ENCODE results near the gene MTO1. TPM values are rescaled to one million over a fixed set of nuclear protein-coding genes. Genes with fewer than 3 reads are reported as not detected.

Gene MTO1
- total and polyA plus RNA-seq, 3 donors from 2014 or later = 35.4 to 52.0 (median 37.0) TPM

GRCh38 chr6:73477407-73477806 lies 15.9 kb downstream of the MTO1 start:
- TF ChIP-seq CTCF (IDR thresholded peaks at IDR 0.05) = no peak
- TF ChIP-seq POLR2A (IDR thresholded peaks at IDR 0.05) = no peak
- intact Hi-C loops (cut with DNase I; ENCODE audit: low total_unique reads) = no loop called here
- 93 to 98% methylated on average over 4 of the region's 4 CpGs for WGBS, 2 donors
- no peak for DNase-seq
- no peaks in the 10 kb centered on the region for H3K4me1 ChIP-seq
- H3K36me3 ChIP-seq (ENCODE audit: low read depth, missing control alignments) = no peaks in the 10 kb centered on the region
- no peak overlapping the region for H3K4me3 ChIP-seq
- no peaks in the 10 kb centered on the region for H3K9me3 ChIP-seq
- no peaks in the 10 kb centered on the region for H3K27me3 ChIP-seq
- H3K27ac ChIP-seq = no peak overlapping the region

- Histone ChIP-seq H3K27ac (no peak overlapping the region), H3K36me3 (ENCODE audit: low read depth, missing control alignments) (no peaks in the 10 kb centered on the region), H3K27me3 (no peaks in the 10 kb centered on the region), H3K4me3 (no peak overlapping the region), H3K4me1 (no peaks in the 10 kb centered on the region), H3K9me3 (no peaks in the 10 kb centered on the region)
- WGBS, 2 donors = 90% methylated on average over 12 of the region's 12 CpGs
- no peak for DNase-seq
- intact Hi-C loops (cut with DNase I; ENCODE audit: low total_unique reads) = no loop called here
- TF ChIP-seq CTCF (IDR thresholded peaks at IDR 0.05) (no peak), POLR2A (IDR thresholded peaks at IDR 0.05) (no peak)
Measured at GRCh38 chr6:73481969-73482368, 20.4 kb downstream of the MTO1 start.

- no peaks in the 10 kb centered on the region for H3K4me1 ChIP-seq
Measured at GRCh38 chr6:73484438-73484837, 22.9 kb downstream of the MTO1 start.

GRCh38 chr6:73487473-73487872 lies 25.9 kb downstream of the MTO1 start:
- intact Hi-C loops (cut with DNase I; ENCODE audit: low total_unique reads) = no loop called here
- H3K36me3 ChIP-seq (ENCODE audit: low read depth, missing control alignments) = no peaks in the 10 kb centered on the region
- no peaks in the 10 kb centered on the region for H3K27me3 ChIP-seq
- TF ChIP-seq POLR2A (IDR thresholded peaks at IDR 0.05) (no peak), CTCF (IDR thresholded peaks at IDR 0.05) (no peak)
- 89 to 96% methylated on average over 7 of the region's 7 CpGs for WGBS, 2 donors
- no peak overlapping the region for H3K27ac ChIP-seq
- no peaks in the 10 kb centered on the region for H3K9me3 ChIP-seq
- H3K4me3 ChIP-seq = no peak overlapping the region
- no peaks in the 10 kb centered on the region for H3K4me1 ChIP-seq
- no peak for DNase-seq

More at GRCh38 chr6:73484438-73484837, 22.9 kb downstream of the MTO1 start:
- 84 to 94% methylated on average over 2 of the region's 2 CpGs for WGBS, 2 donors
- H3K4me3 ChIP-seq = no peak overlapping the region
- no peaks in the 10 kb centered on the region for H3K27me3 ChIP-seq
- DNase-seq = no peak
- TF ChIP-seq POLR2A (IDR thresholded peaks at IDR 0.05) (no peak), CTCF (IDR thresholded peaks at IDR 0.05) (no peak)
- H3K36me3 ChIP-seq (ENCODE audit: low read depth, missing control alignments) = no peaks in the 10 kb centered on the region
- intact Hi-C loops (cut with DNase I; ENCODE audit: low total_unique reads) = no loop called here
- no peak overlapping the region for H3K27ac ChIP-seq
- no peaks in the 10 kb centered on the region for H3K9me3 ChIP-seq

- DNase-seq = no peak
- intact Hi-C loops (cut with DNase I; ENCODE audit: low total_unique reads) = no loop called here
- Histone ChIP-seq H3K27ac (no peak overlapping the region), H3K4me1 (no peaks in the 10 kb centered on the region), H3K9me3 (no peaks in the 10 kb centered on the region), H3K36me3 (ENCODE audit: low read depth, missing control alignments) (no peaks in the 10 kb centered on the region), H3K27me3 (no peaks in the 10 kb centered on the region), H3K4me3 (no peak overlapping the region)
- TF ChIP-seq POLR2A (IDR thresholded peaks at IDR 0.05) (no peak), CTCF (IDR thresholded peaks at IDR 0.05) (no peak)
Measured at GRCh38 chr6:73491377-73491776, 29.8 kb downstream of the MTO1 start.

Data from testis (tissue), 3 donors.